Neural progenitor cell (in vitro differentiated cells): Measurements from ENCODE around the gene STPG3. TPM values are rescaled to one million over a fixed set of nuclear protein-coding genes. Genes with fewer than 3 reads are reported as not detected.
A peak's percentile ranks its signal among the peaks of the same experiment; 100 is the strongest.

Experiments used
- DNase-seq: peaks from one replicate; pipeline ENCODE4 v3.0.0-alpha.2; 2016; ENCODE audit warnings: low spot score
- H2AFZ ChIP-seq: fragments of 200-600 bp; sonication (generic); replicated peaks from 2 replicates; pipeline ENCODE4 v1.6.1; 2016; ENCODE audit warnings: antibody characterized with exemption
- H3F3A ChIP-seq: fragments of 200-600 bp; sonication (generic); 2 replicates; pipeline ENCODE4 v1.6.1; 2016; ENCODE audit warnings: antibody characterized with exemption, low read depth
- H3K27ac ChIP-seq: fragments of 200-600 bp; sonication (generic); 2 replicates; pipeline ENCODE4 v1.5.1; 2016; ENCODE audit warnings: mild to moderate bottlenecking
- H3K27me3 ChIP-seq: fragments of 200-600 bp; sonication (generic); 2 replicates; pipeline ENCODE4 v1.6.1; 2016; ENCODE audit warnings: mild to moderate bottlenecking, moderate library complexity
- H3K36me3 ChIP-seq: fragments of 200-600 bp; sonication (generic); 2 replicates; pipeline ENCODE4 v1.5.1; 2016
- H3K4me1 ChIP-seq: fragments of 200-600 bp; sonication (generic); 2 replicates; pipeline ENCODE4 v1.6.1; 2016; ENCODE audit warnings: mixed run types
- H3K4me2 ChIP-seq: fragments of 200-600 bp; sonication (generic); 2 replicates; pipeline ENCODE4 v1.6.1; 2016
- H3K4me3 ChIP-seq: fragments of 200-600 bp; sonication (generic); 2 replicates; pipeline ENCODE4 v1.5.1; 2016
- H3K79me2 ChIP-seq: fragments of 200-600 bp; sonication (generic); 2 replicates; pipeline ENCODE4 v1.6.1; 2016; ENCODE audit warnings: low read depth
- H3K9ac ChIP-seq: fragments of 200-600 bp; sonication (generic); 2 replicates; pipeline ENCODE4 v1.6.1; 2016
- H3K9me3 ChIP-seq: fragments of 200-600 bp; sonication (generic); 2 replicates; pipeline ENCODE4 v1.5.1; 2016; ENCODE audit warnings: low read depth
- H4K20me1 ChIP-seq: fragments of 200-600 bp; sonication (generic); 2 replicates; pipeline ENCODE4 v1.6.1; 2016; ENCODE audit warnings: low read depth
- H3K27ac Mint-ChIP-seq: 3 replicates; pipeline ENCODE4 v1.8.0; 2021; ENCODE audit warnings: mixed read lengths
- H3K27me3 Mint-ChIP-seq: 2 replicates; pipeline ENCODE4 v1.8.0; 2022; ENCODE audit warnings: low read depth, mild to moderate bottlenecking, inconsistent platforms, moderate library complexity, mixed read lengths; ENCODE audit not compliant: insufficient read depth
- H3K36me3 Mint-ChIP-seq: 3 replicates; pipeline ENCODE4 v1.8.0; 2021; ENCODE audit warnings: mixed read lengths
- H3K4me1 Mint-ChIP-seq: 3 replicates; pipeline ENCODE4 v1.8.0; 2021; ENCODE audit warnings: mixed read lengths
- H3K4me3 Mint-ChIP-seq: 3 replicates; pipeline ENCODE4 v1.8.0; 2021; ENCODE audit warnings: mild to moderate bottlenecking, moderate library complexity, mixed read lengths
- H3K9me3 Mint-ChIP-seq: 3 replicates; pipeline ENCODE4 v1.8.0; 2020; ENCODE audit warnings: mixed read lengths
- CTCF ChIP-seq: fragments of 200-600 bp; sonication (generic); IDR thresholded peaks from 2 replicates; pipeline ENCODE4 v1.5.1; 2017; ENCODE audit warnings: antibody characterized with exemption, mild to moderate bottlenecking
- EZH2 ChIP-seq: fragments of 200-600 bp; sonication (generic); IDR thresholded peaks from 2 replicates; pipeline ENCODE4 v1.6.1; 2017; ENCODE audit warnings: antibody characterized with exemption, mild to moderate bottlenecking, moderate library complexity
- EZH2phosphoT487 ChIP-seq: fragments of 200-600 bp; sonication (generic); IDR thresholded peaks from 2 replicates; pipeline ENCODE4 v1.6.1; 2017; ENCODE audit warnings: antibody characterized with exemption
- total RNA-seq: library from RNA; depleted of rRNA; stranded (reverse); fragments of >200 nt; gene quantifications from 2 replicates; pipeline ENCODE4 v1.2.3, GENCODE V29; 2015; ENCODE audit warnings: low replicate concordance

The STPG3 gene
- total RNA-seq, 1 donor from 2014 or later: not detected

GRCh38 chr9:137247916-137248175, 3.2 kb upstream of the STPG3 start:
- Mint-ChIP-seq H3K4me3 (no peak overlapping the region), H3K9me3 (no peaks in the 10 kb centered on the region), H3K27me3 (no peaks in the 10 kb centered on the region)

GRCh38 chr9:137250329-137251193, 525 bp upstream of the STPG3 start:
- no peaks in the 10 kb centered on the region for H3K36me3 ChIP-seq
- H3F3A ChIP-seq: peaks cover 10% of the 10 kb centered on the region
- H3K4me3 ChIP-seq: no peak overlapping the region
- H3K9me3 ChIP-seq: no peaks in the 10 kb centered on the region
- H3K4me2 ChIP-seq: no peak overlapping the region
- no peak overlapping the region for H3K27ac ChIP-seq
- DNase-seq: no peak
- peaks cover 25% of the 10 kb centered on the region for H3K4me1 ChIP-seq
- no peak overlapping the region for H3K9ac ChIP-seq
- peaks cover 3% of the 10 kb centered on the region for H3K27me3 Mint-ChIP-seq
- H3K4me1 Mint-ChIP-seq: peaks cover 31% of the 10 kb centered on the region
- H3K36me3 Mint-ChIP-seq: no peaks in the 10 kb centered on the region
- TF ChIP-seq CTCF: no peak
- no peak for TF ChIP-seq EZH2phosphoT487
- TF ChIP-seq EZH2: no peak
- H3K79me2 ChIP-seq: peaks cover 3% of the 10 kb centered on the region
- H3K9me3 Mint-ChIP-seq: no peaks in the 10 kb centered on the region
- H3K27me3 ChIP-seq: peaks cover 6% of the 10 kb centered on the region
- H2AFZ ChIP-seq: no peak overlapping the region
- H3K4me3 Mint-ChIP-seq: peak overlapping the region; percentile 71
- peak overlapping the region; percentile 84 for H3K27ac Mint-ChIP-seq
- peaks cover 5% of the 10 kb centered on the region for H4K20me1 ChIP-seq

More at GRCh38 chr9:137247916-137248175, 3.2 kb upstream of the STPG3 start:
- peaks cover 35% of the 10 kb centered on the region for H3K4me1 Mint-ChIP-seq
- peaks cover 4% of the 10 kb centered on the region for H3K36me3 Mint-ChIP-seq
- H3K4me3 ChIP-seq: no peak overlapping the region
- H3K27me3 ChIP-seq: no peaks in the 10 kb centered on the region
- TF ChIP-seq EZH2phosphoT487: no peak
- no peak for TF ChIP-seq EZH2
- no peak for TF ChIP-seq CTCF
- no peak overlapping the region for H3K27ac Mint-ChIP-seq
- peaks cover 12% of the 10 kb centered on the region for H3K4me1 ChIP-seq
- no peak overlapping the region for H3K27ac ChIP-seq
- no peak overlapping the region for H3K4me2 ChIP-seq
- H3K9me3 ChIP-seq: no peaks in the 10 kb centered on the region
- H2AFZ ChIP-seq: no peak overlapping the region
- no peaks in the 10 kb centered on the region for H3K36me3 ChIP-seq
- H3K9ac ChIP-seq: no peak overlapping the region
- no peak for DNase-seq
- peaks cover 17% of the 10 kb centered on the region for H4K20me1 ChIP-seq
- peaks cover 20% of the 10 kb centered on the region for H3F3A ChIP-seq
- peaks cover 7% of the 10 kb centered on the region for H3K79me2 ChIP-seq

GRCh38 chr9:137251490-137252268, 593 bp downstream of the STPG3 start:
- Mint-ChIP-seq H3K9me3 (no peaks in the 10 kb centered on the region), H3K27ac (peak overlapping the region; percentile 84), H3K36me3 (no peaks in the 10 kb centered on the region), H3K4me3 (no peak overlapping the region), H3K27me3 (peaks cover 3% of the 10 kb centered on the region), H3K4me1 (peaks cover 37% of the 10 kb centered on the region)
- Histone ChIP-seq H3K4me3 (no peak overlapping the region), H3K9me3 (no peaks in the 10 kb centered on the region), H3K27ac (no peak overlapping the region), H3K79me2 (peaks cover 14% of the 10 kb centered on the region), H4K20me1 (peaks cover 16% of the 10 kb centered on the region), H2AFZ (no peak overlapping the region), H3K4me1 (peaks cover 31% of the 10 kb centered on the region), H3K27me3 (peaks cover 6% of the 10 kb centered on the region), H3K4me2 (no peak overlapping the region), H3K36me3 (no peaks in the 10 kb centered on the region), H3K9ac (no peak overlapping the region), H3F3A (peaks cover 10% of the 10 kb centered on the region)
- no peak for DNase-seq
- TF ChIP-seq EZH2 (no peak), EZH2phosphoT487 (no peak), CTCF (no peak)
